Activated naive CD4-positive, alpha-beta T cell treated with anti-CD3 and anti-CD28 coated beads, Interleukin-2, amount 50 U/mL, for 72 hours (primary cell): ENCODE measurements around the gene ADAMTSL2. TPM values are rescaled to one million over a fixed set of nuclear protein-coding genes. Genes with fewer than 3 reads are reported as not detected.

Experiments used
- ATAC-seq, 2 donors: fragments of 150-1000 bp; cut with Tn5 transposase; 2 replicates each; pipeline ENCODE4 v1.10.0; 2021; ENCODE audit warnings: mild to moderate bottlenecking in 2 of 2, moderate library complexity in 2 of 2
- DNase-seq, 2 donors: peaks; one replicate each; pipeline ENCODE4 v3.0.0; 2021 to 2022; ENCODE audit warnings: low spot score in 2 of 2
- H3K27ac Mint-ChIP-seq, 2 donors: one replicate each; pipeline ENCODE4 v1.8.0; 2022; ENCODE audit warnings: mild to moderate bottlenecking in 2 of 2, mixed read lengths in 2 of 2
- H3K36me3 Mint-ChIP-seq, 2 donors: one replicate each; pipeline ENCODE4 v1.8.0; 2022; ENCODE audit warnings: mixed read lengths in 2 of 2
- H3K9me3 Mint-ChIP-seq, 2 donors: one replicate each; pipeline ENCODE4 v1.8.0; 2022; ENCODE audit warnings: mixed read lengths in 2 of 2
- total RNA-seq, 2 donors: library from RNA; stranded (reverse); gene quantifications; one replicate each; pipeline ENCODE4 v1.2.3, GENCODE V29; 2022

ADAMTSL2 gene
- total RNA-seq, 2 donors from 2014 or later, result 0.11 to 1.2 TPM

GRCh38 chr9:133512253-133513213 lies 22.0 kb upstream of the ADAMTSL2 start:
- Mint-ChIP-seq H3K27ac (no peak overlapping the region), H3K9me3 (no peaks in the 10 kb centered on the region), H3K36me3 (no peaks in the 10 kb centered on the region)
- DNase-seq (no peak), ATAC-seq (no peak)

DNA sequence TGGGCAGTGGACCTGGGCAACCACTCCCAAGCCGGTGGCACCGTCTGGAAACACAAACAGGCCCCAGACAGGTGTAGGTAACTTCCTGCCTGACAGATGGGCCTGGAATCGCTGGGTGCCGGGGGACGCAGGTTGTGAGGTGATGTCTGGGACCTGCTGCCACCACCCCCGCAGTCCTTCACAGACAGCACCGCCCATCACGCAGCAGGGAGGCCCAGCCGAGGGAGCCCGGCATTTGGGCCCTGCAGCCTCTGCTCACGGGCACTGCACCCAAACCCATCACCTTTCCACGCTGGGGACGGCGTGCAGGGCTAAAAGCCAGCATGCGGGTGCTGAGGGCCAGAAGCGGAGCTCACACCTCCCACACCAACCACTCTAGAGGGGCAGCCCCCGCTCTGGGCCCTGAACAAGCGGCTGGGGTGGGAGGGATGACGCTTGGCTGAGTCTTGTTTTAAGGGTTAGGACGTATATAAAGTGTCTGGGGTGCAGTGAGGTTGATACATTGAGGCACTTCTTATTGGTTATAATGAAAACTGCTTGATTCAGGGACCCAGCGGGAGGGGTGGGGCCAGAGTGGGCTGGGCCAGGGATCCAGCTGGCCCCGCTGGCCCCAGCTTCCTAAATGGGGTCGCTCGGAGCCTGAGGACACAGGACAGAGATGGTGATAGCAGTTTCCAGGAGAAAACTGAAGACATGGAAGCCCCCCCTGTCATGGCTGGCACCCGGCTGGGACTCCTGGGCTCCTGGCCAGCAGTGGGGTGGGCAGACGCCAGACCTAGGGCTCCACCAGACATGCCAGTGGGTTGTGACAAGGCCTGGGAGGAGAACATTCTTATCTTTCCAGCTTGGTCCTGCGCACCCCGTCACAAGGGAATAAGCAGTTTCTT lies 21.0 kb upstream of the ADAMTSL2 start:
- no peak overlapping the region for H3K27ac Mint-ChIP-seq
- no peak for ATAC-seq
- no peak for DNase-seq
- H3K9me3 Mint-ChIP-seq, result no peaks in the 10 kb centered on the region
- H3K36me3 Mint-ChIP-seq, result no peaks in the 10 kb centered on the region

DNA sequence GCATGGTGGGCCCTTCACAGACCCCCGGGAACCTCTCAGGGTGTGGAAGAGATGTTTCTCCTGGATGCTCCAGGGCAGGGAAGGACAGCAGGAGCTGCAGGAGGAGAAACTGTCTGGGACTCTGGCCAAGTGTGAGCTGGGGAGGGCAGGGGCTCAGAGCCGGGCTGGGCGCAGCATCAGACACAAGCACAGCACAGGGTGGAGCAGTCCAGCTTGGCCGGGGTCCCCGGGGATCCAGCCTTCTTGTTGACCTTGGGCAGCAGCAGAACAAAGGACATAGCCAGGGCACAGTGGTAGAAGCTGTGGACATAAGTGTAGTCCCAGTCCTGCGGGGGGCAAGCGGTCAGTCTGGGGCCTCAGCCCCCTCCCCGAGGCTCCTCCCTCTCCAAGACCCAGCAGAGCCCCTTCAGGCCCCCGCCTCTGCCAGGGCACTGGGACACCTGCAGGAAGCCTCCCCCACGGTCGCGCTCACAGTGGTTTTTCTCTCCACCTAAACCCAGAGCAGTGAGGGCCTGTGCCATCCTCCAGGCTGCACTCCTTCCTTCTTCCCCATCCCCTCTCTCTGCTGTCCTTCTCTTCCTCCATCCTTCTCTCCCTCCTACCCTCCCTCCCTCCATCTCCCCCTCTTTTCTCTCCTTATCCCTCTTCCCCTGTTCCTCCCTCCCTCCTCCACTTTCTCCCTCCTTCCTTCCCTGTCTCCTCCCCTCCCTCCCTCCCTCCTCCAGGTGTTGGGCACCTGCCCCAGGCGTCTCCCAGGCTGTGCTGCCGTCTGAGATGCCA lies 19.9 kb upstream of the ADAMTSL2 start:
- H3K9me3 Mint-ChIP-seq, result no peaks in the 10 kb centered on the region
- ATAC-seq, result no peak

GRCh38 chr9:133515240-133515610 lies 19.3 kb upstream of the ADAMTSL2 start:
- H3K27ac Mint-ChIP-seq, result no peak overlapping the region
- H3K9me3 Mint-ChIP-seq, result no peaks in the 10 kb centered on the region
- ATAC-seq (no peak), DNase-seq (no peak)
- no peaks in the 10 kb centered on the region for H3K36me3 Mint-ChIP-seq

More for the DNA sequence above, 19.9 kb upstream of the ADAMTSL2 start:
- no peaks in the 10 kb centered on the region for H3K36me3 Mint-ChIP-seq
- no peak for DNase-seq
- H3K27ac Mint-ChIP-seq, result no peak overlapping the region

DNA sequence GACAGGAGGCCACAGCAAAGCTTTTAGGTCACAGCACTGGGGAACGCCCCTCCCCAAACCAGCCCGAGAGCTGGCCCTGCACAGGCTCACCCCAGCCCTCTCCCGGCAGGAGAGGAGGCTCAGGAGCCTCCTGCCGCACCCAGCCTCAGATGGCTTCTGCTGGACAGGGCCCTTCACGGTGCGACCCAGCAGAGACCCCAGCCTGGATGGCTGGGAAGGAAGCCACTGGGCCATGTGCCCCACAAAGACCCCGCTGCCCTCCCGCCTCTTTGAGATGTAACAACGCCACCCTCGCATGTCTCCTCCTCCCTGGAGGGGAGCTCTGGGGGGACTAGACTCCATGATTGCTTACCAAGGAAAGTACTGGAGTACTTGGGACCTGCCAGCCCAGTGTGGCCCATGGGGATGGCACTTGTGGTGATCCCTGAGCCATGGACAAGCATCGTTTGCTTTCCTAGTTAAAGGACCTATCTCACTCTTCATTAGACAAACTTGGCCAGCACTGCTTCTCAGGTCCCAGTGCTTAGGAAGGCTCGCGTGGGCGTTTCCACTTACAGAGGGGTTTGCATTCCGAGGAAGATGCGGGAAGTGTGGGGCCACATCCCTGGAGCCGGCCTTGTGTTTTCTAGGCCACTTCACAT lies 18.8 kb upstream of the ADAMTSL2 start:
- no peak for DNase-seq
- ATAC-seq, result no peak
- Mint-ChIP-seq H3K27ac (no peak overlapping the region), H3K9me3 (no peaks in the 10 kb centered on the region), H3K36me3 (no peaks in the 10 kb centered on the region)

- DNase-seq (no peak), ATAC-seq (no peak)
- Mint-ChIP-seq H3K36me3 (no peaks in the 10 kb centered on the region), H3K9me3 (no peaks in the 10 kb centered on the region), H3K27ac (no peak overlapping the region)
These were observed 18.1 kb upstream of the ADAMTSL2 start for GRCh38 chr9:133516256-133516960.

DNA sequence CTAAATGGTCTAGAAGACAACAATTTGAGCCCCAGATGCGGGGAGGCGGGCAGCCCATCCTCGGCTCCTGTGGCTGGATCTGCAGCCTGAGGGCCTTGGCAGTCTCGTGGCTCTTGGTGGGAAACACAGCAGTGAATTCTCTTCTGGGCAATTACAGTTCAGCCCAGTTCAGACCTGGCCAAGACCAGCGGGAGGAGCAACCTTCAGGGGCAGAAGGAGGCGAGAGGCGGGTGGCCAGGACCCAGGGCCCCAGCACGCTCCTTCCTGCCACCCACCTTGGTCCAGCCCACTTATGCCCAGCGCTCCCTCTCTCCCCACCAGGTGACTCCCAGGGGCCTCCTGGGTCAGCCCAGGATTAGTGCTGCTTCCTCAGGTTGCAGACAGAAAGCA lies 17.5 kb upstream of the ADAMTSL2 start:
- no peak for ATAC-seq
- Mint-ChIP-seq H3K27ac (no peak overlapping the region), H3K36me3 (no peaks in the 10 kb centered on the region), H3K9me3 (no peaks in the 10 kb centered on the region)
- no peak for DNase-seq

GRCh38 chr9:133517711-133518110 lies 16.8 kb upstream of the ADAMTSL2 start:
- no peaks in the 10 kb centered on the region for H3K9me3 Mint-ChIP-seq
- ATAC-seq (no peak), DNase-seq (no peak)
- H3K36me3 Mint-ChIP-seq, result no peaks in the 10 kb centered on the region
- H3K27ac Mint-ChIP-seq, result no peak overlapping the region

- DNase-seq (no peak), ATAC-seq (no peak)
- Mint-ChIP-seq H3K9me3 (no peaks in the 10 kb centered on the region), H3K36me3 (no peaks in the 10 kb centered on the region), H3K27ac (no peak overlapping the region)
These were observed 16.3 kb upstream of the ADAMTSL2 start for GRCh38 chr9:133518200-133518599.

DNA sequence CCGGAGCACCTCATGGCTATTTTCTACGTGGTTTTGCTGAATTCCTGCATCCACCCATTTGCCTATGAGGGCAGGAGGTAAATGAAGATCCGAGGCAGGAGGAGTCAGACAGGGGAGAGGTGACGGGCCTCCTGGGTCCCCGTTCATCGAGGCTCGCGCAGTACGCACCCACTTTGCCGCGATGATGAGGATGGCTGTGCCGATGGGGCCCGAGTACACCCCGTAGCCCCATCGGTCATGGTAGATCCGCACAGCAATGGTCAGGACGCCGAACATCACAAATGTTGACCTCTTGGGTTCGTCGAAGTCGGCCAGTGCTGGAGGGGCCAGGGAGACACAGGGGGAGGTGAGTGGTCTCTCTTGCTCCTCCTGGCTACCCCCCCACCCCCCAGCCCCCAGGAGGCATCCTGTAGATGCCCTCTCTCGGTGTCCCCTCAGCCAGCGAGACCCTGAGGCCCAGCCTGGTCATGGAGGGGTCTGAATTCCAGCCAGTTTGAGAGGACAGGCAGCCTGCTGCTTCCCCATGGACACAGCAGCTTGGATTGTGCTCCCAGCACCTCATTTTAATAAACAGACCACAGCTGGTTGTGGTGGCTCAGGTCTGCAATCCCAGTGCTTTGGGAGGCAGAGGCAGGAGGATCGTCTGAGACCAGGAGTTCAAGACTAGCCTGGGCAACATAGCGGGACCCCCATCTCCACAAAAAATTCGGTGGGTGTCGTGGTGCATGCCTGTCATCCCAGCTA lies 15.6 kb upstream of the ADAMTSL2 start:
- ATAC-seq (no peak), DNase-seq (no peak)
- Mint-ChIP-seq H3K9me3 (no peaks in the 10 kb centered on the region), H3K36me3 (no peaks in the 10 kb centered on the region), H3K27ac (peak overlapping the region in 1 of 2 donors; percentile 60)

GRCh38 chr9:133519693-133520092 lies 14.8 kb upstream of the ADAMTSL2 start:
- no peak overlapping the region for H3K27ac Mint-ChIP-seq
- no peaks in the 10 kb centered on the region for H3K9me3 Mint-ChIP-seq
- no peak for ATAC-seq
- H3K36me3 Mint-ChIP-seq, result no peaks in the 10 kb centered on the region
- DNase-seq, result no peak

DNA sequence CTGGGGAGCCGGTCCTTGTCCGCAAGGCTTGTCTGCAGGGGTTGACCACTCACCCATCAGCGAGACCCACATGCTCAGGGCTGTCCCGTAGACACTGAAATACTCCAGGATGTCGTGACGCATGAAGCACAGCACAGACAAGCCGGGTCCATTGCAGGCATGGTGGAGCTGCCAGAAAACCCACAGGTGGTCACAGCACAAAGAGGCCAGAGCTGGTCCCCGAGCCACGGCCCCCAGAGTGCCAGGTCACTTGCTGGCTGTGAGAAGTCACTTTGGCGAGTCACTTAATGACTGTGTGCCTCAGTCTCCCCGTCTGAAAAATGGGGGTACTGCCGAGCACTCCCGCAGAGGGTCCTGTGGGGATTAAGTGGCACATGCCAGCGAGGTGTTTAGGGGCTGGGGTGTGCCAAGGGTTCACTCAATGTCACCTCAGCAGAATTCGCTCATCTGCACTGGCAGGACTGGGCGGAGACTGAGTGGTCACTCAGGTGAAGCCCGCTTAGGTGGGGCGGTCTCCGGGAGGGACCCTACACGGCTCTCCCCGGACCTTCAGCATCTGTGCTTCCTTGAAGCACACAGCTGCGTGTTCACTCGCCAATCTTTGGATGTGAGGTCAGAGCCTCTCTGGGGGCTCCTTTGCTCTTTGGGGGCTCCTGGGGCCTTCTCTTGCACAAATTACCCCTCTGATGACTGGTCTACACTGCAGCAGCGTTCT lies 14.2 kb upstream of the ADAMTSL2 start:
- Mint-ChIP-seq H3K9me3 (no peaks in the 10 kb centered on the region), H3K36me3 (no peaks in the 10 kb centered on the region), H3K27ac (no peak overlapping the region)
- no peak for DNase-seq
- ATAC-seq, result no peak

GRCh38 chr9:133521122-133522072 lies 13.1 kb upstream of the ADAMTSL2 start:
- Mint-ChIP-seq H3K27ac (no peak overlapping the region), H3K36me3 (no peaks in the 10 kb centered on the region), H3K9me3 (no peaks in the 10 kb centered on the region)
- DNase-seq (no peak), ATAC-seq (no peak)
